Activated CD8-positive, alpha-beta memory T cell treated with anti-CD3 and anti-CD28 coated beads, Interleukin-2, amount 10 ng/mL, durations not matched to agents 7 days and 5 days (primary cell): ENCODE measurements around the gene TNIP3. TPM values are rescaled to one million over a fixed set of nuclear protein-coding genes. Genes with fewer than 3 reads are reported as not detected.
A peak's percentile ranks its signal among the peaks of the same experiment; 100 is the strongest.

ENCODE experiments used
- ATAC-seq: fragments of 150-1000 bp; cut with Tn5 transposase; one replicate; pipeline ENCODE4 v1.10.0; 2021; ENCODE audit warnings: moderate library complexity
- CTCF ChIA-PET: fragments of 350-600 bp; sonication (Branson Sonifier 250); formaldehyde crosslinking; loops from one replicate; lab custom pipeline; 2021; ENCODE audit warnings: antibody characterized with exemption; lab: Charles Lee
- DNase-seq: peaks from one replicate; pipeline ENCODE4 v3.0.0-alpha.2; 2020
- H3K27ac Mint-ChIP-seq: one replicate; pipeline ENCODE4 v1.8.0; 2021; ENCODE audit warnings: mild to moderate bottlenecking, mixed read lengths
- H3K27me3 Mint-ChIP-seq: one replicate; pipeline ENCODE4 v1.8.0; 2021; ENCODE audit warnings: mixed read lengths
- H3K36me3 Mint-ChIP-seq: one replicate; pipeline ENCODE4 v1.8.0; 2021; ENCODE audit warnings: mild to moderate bottlenecking, mixed read lengths
- H3K4me1 Mint-ChIP-seq: one replicate; pipeline ENCODE4 v1.8.0; 2021; ENCODE audit warnings: mixed read lengths
- H3K4me3 Mint-ChIP-seq: one replicate; pipeline ENCODE4 v1.8.0; 2021; ENCODE audit warnings: mild to moderate bottlenecking, moderate library complexity, mixed read lengths
- H3K9me3 Mint-ChIP-seq: one replicate; pipeline ENCODE4 v1.8.0; 2022; ENCODE audit warnings: low read depth, mixed read lengths
- total RNA-seq, 2 experiments: library from RNA; stranded (reverse); gene quantifications; one replicate each; pipeline ENCODE4 v1.2.3, GENCODE V29; 2021

Gene TNIP3
- total RNA-seq, 2 experiments from 2014 or later: 9.1 to 9.3 TPM

GRCh38 chr4:121145430-121145829, 18.7 kb downstream of the TNIP3 start:
- no peak overlapping the region for H3K27ac Mint-ChIP-seq
- no peak for DNase-seq
- no peak for ATAC-seq
- H3K4me3 Mint-ChIP-seq: no peak overlapping the region
- no peaks in the 10 kb centered on the region for H3K9me3 Mint-ChIP-seq
- peaks cover 34% of the 10 kb centered on the region for H3K36me3 Mint-ChIP-seq
- no peaks in the 10 kb centered on the region for H3K27me3 Mint-ChIP-seq
- peaks cover 13% of the 10 kb centered on the region for H3K4me1 Mint-ChIP-seq
- CTCF ChIA-PET: no interaction called here

- no peak overlapping the region for H3K4me3 Mint-ChIP-seq
- H3K4me1 Mint-ChIP-seq: peaks cover 24% of the 10 kb centered on the region
- peaks cover 37% of the 10 kb centered on the region for H3K36me3 Mint-ChIP-seq
- DNase-seq: no peak
- H3K27ac Mint-ChIP-seq: no peak overlapping the region
- H3K27me3 Mint-ChIP-seq: no peaks in the 10 kb centered on the region
- CTCF ChIA-PET: no interaction called here
- no peak for ATAC-seq
- no peaks in the 10 kb centered on the region for H3K9me3 Mint-ChIP-seq
Observed at GRCh38 chr4:121144021-121144420, 20.1 kb downstream of the TNIP3 start.

GRCh38 chr4:121143131-121143530, 21.0 kb downstream of the TNIP3 start:
- H3K27me3 Mint-ChIP-seq: no peaks in the 10 kb centered on the region
- peaks cover 40% of the 10 kb centered on the region for H3K36me3 Mint-ChIP-seq
- H3K27ac Mint-ChIP-seq: no peak overlapping the region
- CTCF ChIA-PET: no interaction called here
- no peak overlapping the region for H3K4me3 Mint-ChIP-seq
- H3K9me3 Mint-ChIP-seq: no peaks in the 10 kb centered on the region
- H3K4me1 Mint-ChIP-seq: peaks cover 33% of the 10 kb centered on the region
- DNase-seq: no peak
- ATAC-seq: no peak

GRCh38 chr4:121140716-121141460, 23.2 kb downstream of the TNIP3 start:
- CTCF ChIA-PET: no interaction called here
- Mint-ChIP-seq H3K4me1 (peaks cover 39% of the 10 kb centered on the region), H3K36me3 (peaks cover 42% of the 10 kb centered on the region), H3K4me3 (no peak overlapping the region), H3K27ac (no peak overlapping the region), H3K9me3 (no peaks in the 10 kb centered on the region), H3K27me3 (no peaks in the 10 kb centered on the region)
- DNase-seq (no peak), ATAC-seq (no peak)

GRCh38 chr4:121139533-121140222, 24.4 kb downstream of the TNIP3 start:
- Mint-ChIP-seq H3K36me3 (peaks cover 40% of the 10 kb centered on the region), H3K27me3 (no peaks in the 10 kb centered on the region), H3K9me3 (no peaks in the 10 kb centered on the region), H3K27ac (peak overlapping the region; percentile 67), H3K4me3 (no peak overlapping the region), H3K4me1 (peaks cover 36% of the 10 kb centered on the region)
- CTCF ChIA-PET: interaction anchor here (1.1 to 1.7 kb wide), 3 partner anchors 14 to 53 kb away, joined by 3 to 4 read pairs (median 3); no protein-coding TSS in a partner anchor
- DNase-seq: no peak
- peak; percentile 46 for ATAC-seq

GRCh38 chr4:121138039-121138825, 25.9 kb downstream of the TNIP3 start:
- Mint-ChIP-seq H3K27me3 (no peaks in the 10 kb centered on the region), H3K4me3 (peak overlapping the region; percentile 14), H3K9me3 (no peaks in the 10 kb centered on the region), H3K4me1 (peaks cover 31% of the 10 kb centered on the region), H3K36me3 (peaks cover 40% of the 10 kb centered on the region), H3K27ac (peak overlapping the region; percentile 67)
- CTCF ChIA-PET: interaction anchor here (1.1 to 1.8 kb wide), 7 partner anchors 11 to 124 kb away, joined by 3 to 8 read pairs (median 3); no protein-coding TSS in a partner anchor
- peak; percentile 66 for DNase-seq
- peak; percentile 72 for ATAC-seq

GRCh38 chr4:121130326-121130660, 33.8 kb downstream of the TNIP3 start:
- H3K27me3 Mint-ChIP-seq: no peaks in the 10 kb centered on the region
- no peak overlapping the region for H3K27ac Mint-ChIP-seq
- H3K36me3 Mint-ChIP-seq: peaks cover 18% of the 10 kb centered on the region
- peaks cover 22% of the 10 kb centered on the region for H3K4me1 Mint-ChIP-seq
- CTCF ChIA-PET: interaction anchor here (0.7 to 1.4 kb wide), 2 partner anchors 12 to 177 kb away, joined by 3 read pairs; no protein-coding TSS in a partner anchor
- DNase-seq: no peak
- no peak overlapping the region for H3K4me3 Mint-ChIP-seq
- ATAC-seq: no peak
- peaks cover 2% of the 10 kb centered on the region for H3K9me3 Mint-ChIP-seq

- H3K36me3 Mint-ChIP-seq: peaks cover 18% of the 10 kb centered on the region
- no peaks in the 10 kb centered on the region for H3K27me3 Mint-ChIP-seq
- ATAC-seq: no peak
- H3K27ac Mint-ChIP-seq: no peak overlapping the region
- H3K4me3 Mint-ChIP-seq: no peak overlapping the region
- H3K9me3 Mint-ChIP-seq: peaks cover 2% of the 10 kb centered on the region
- H3K4me1 Mint-ChIP-seq: peaks cover 25% of the 10 kb centered on the region
- no peak for DNase-seq
- CTCF ChIA-PET: interaction anchor here (0.7 to 1.4 kb wide), 2 partner anchors 11 to 178 kb away, joined by 3 read pairs; no protein-coding TSS in a partner anchor
Observed at GRCh38 chr4:121129606-121130325, 34.4 kb downstream of the TNIP3 start.

- H3K27me3 Mint-ChIP-seq: no peaks in the 10 kb centered on the region
- peaks cover 25% of the 10 kb centered on the region for H3K4me1 Mint-ChIP-seq
- peaks cover 14% of the 10 kb centered on the region for H3K36me3 Mint-ChIP-seq
- DNase-seq: no peak
- peak overlapping the region; percentile 10 for H3K27ac Mint-ChIP-seq
- ATAC-seq: no peak
- H3K9me3 Mint-ChIP-seq: peaks cover 2% of the 10 kb centered on the region
- CTCF ChIA-PET: interaction anchor here (0.7 to 1.0 kb wide), 2 partner anchors 10 to 11 kb away, joined by 3 read pairs; no protein-coding TSS in a partner anchor
- H3K4me3 Mint-ChIP-seq: no peak overlapping the region
Observed at GRCh38 chr4:121127100-121127499, 37.0 kb downstream of the TNIP3 start.

GRCh38 chr4:121126449-121127006, 37.6 kb downstream of the TNIP3 start:
- Mint-ChIP-seq H3K4me1 (peaks cover 25% of the 10 kb centered on the region), H3K9me3 (peaks cover 2% of the 10 kb centered on the region), H3K27ac (no peak overlapping the region), H3K36me3 (peaks cover 11% of the 10 kb centered on the region), H3K27me3 (no peaks in the 10 kb centered on the region), H3K4me3 (no peak overlapping the region)
- CTCF ChIA-PET: interaction anchor here (0.7 to 1.0 kb wide), 2 partner anchors 9 to 11 kb away, joined by 3 read pairs; no protein-coding TSS in a partner anchor
- no peak for DNase-seq
- ATAC-seq: no peak

- Mint-ChIP-seq H3K36me3 (peaks cover 13% of the 10 kb centered on the region), H3K27ac (no peak overlapping the region), H3K27me3 (no peaks in the 10 kb centered on the region), H3K4me3 (no peak overlapping the region), H3K9me3 (peaks cover 2% of the 10 kb centered on the region), H3K4me1 (peaks cover 25% of the 10 kb centered on the region)
- DNase-seq (no peak), ATAC-seq (no peak)
- CTCF ChIA-PET: no interaction called here
Observed at GRCh38 chr4:121125498-121125885, 38.6 kb downstream of the TNIP3 start.

GRCh38 chr4:121122661-121123060, 41.5 kb downstream of the TNIP3 start:
- Mint-ChIP-seq H3K27ac (no peak overlapping the region), H3K27me3 (no peaks in the 10 kb centered on the region), H3K36me3 (peaks cover 6% of the 10 kb centered on the region), H3K9me3 (no peaks in the 10 kb centered on the region), H3K4me3 (no peak overlapping the region), H3K4me1 (peaks cover 38% of the 10 kb centered on the region)
- DNase-seq (no peak), ATAC-seq (no peak)
- CTCF ChIA-PET: interaction anchor here (0.8 to 1.4 kb wide), 6 partner anchors 11 to 185 kb away, joined by 3 to 4 read pairs (median 3); no protein-coding TSS in a partner anchor
